ENCODE results near the gene RAB20.
"Not testable (repeated sequence)": the region's sequence is repeated elsewhere in the genome, so short reads cannot be mapped to it uniquely, and the experiment has no call there.

RAB20 gene

GRCh38 chr13:110561344-110562035, at the start of gene RAB20:
RAB20 (minus strand) TSS chr13:110561722; CDS start chr13:110561519, 203 bp downstream.
- peak; percentile 68 for DNase-seq
- peak; percentile 82 for ATAC-seq

GRCh38 chr13:110610955-110611595, 49.6 kb upstream of the RAB20 start:
- ATAC-seq (no peak), DNase-seq (no peak)

GRCh38 chr13:110607675-110608224, 46.2 kb upstream of the RAB20 start:
- DNase-seq (no peak), ATAC-seq (no peak)

- not testable (repeated sequence) for DNase-seq, ATAC-seq
Measured at GRCh38 chr13:110606281-110606680, 44.8 kb upstream of the RAB20 start.

GRCh38 chr13:110605132-110605531, 43.6 kb upstream of the RAB20 start:
- no peak for ATAC-seq
- DNase-seq: no peak

GRCh38 chr13:110600980-110601379, 39.5 kb upstream of the RAB20 start:
- ATAC-seq (no peak), DNase-seq (no peak)

- ATAC-seq (no peak), DNase-seq (no peak)
Measured at GRCh38 chr13:110600261-110600819, 38.8 kb upstream of the RAB20 start.

- ATAC-seq: no peak
- DNase-seq: no peak
Measured at GRCh38 chr13:110597041-110597689, 35.6 kb upstream of the RAB20 start.

GRCh38 chr13:110593430-110594130, 32.1 kb upstream of the RAB20 start:
- DNase-seq: no peak

GRCh38 chr13:110592665-110593064, 31.1 kb upstream of the RAB20 start:
- DNase-seq (no peak), ATAC-seq (no peak)

More at GRCh38 chr13:110593430-110594130, 32.1 kb upstream of the RAB20 start:
- ATAC-seq: peak; percentile 82

- DNase-seq (no peak), ATAC-seq (no peak)
Measured at GRCh38 chr13:110590577-110590976, 29.1 kb upstream of the RAB20 start.

- no peak for ATAC-seq
- DNase-seq: no peak
Measured at GRCh38 chr13:110589793-110590390, 28.4 kb upstream of the RAB20 start.

- DNase-seq: no peak
- ATAC-seq: no peak
Measured at GRCh38 chr13:110583178-110583865, 21.8 kb upstream of the RAB20 start.

GRCh38 chr13:110582421-110582954, 21.0 kb upstream of the RAB20 start:
- no peak for DNase-seq
- no peak for ATAC-seq

GRCh38 chr13:110581506-110582185, 20.1 kb upstream of the RAB20 start:
- ATAC-seq: no peak

GRCh38 chr13:110580800-110581199, 19.3 kb upstream of the RAB20 start:
- DNase-seq (no peak), ATAC-seq (no peak)

More at GRCh38 chr13:110581506-110582185, 20.1 kb upstream of the RAB20 start:
- DNase-seq: no peak

- ATAC-seq (no peak), DNase-seq (no peak)
Measured at GRCh38 chr13:110578363-110578762, 16.8 kb upstream of the RAB20 start.

- DNase-seq: no peak
- ATAC-seq: no peak
Measured at GRCh38 chr13:110576736-110577476, 15.4 kb upstream of the RAB20 start.

- no peak for ATAC-seq
Measured at GRCh38 chr13:110576070-110576394, 14.5 kb upstream of the RAB20 start.

More at GRCh38 chr13:110576070-110576394, 14.5 kb upstream of the RAB20 start:
- DNase-seq: no peak

Measured in stimulated activated naive CD8-positive, alpha-beta T cell treated with anti-CD3 and anti-CD28 coated beads, Interleukin-15, Interleukin-2, amounts not matched to agents 100 U/mL and 50 U/mL, for 24 hours (primary cell).